Measurements from ENCODE around the gene TMPRSS6. TPM values are rescaled to one million over a fixed set of nuclear protein-coding genes. Genes with fewer than 3 reads are reported as not detected.

TMPRSS6 gene
- total RNA-seq, 4 donors from 2014 or later: not detected

DNA sequence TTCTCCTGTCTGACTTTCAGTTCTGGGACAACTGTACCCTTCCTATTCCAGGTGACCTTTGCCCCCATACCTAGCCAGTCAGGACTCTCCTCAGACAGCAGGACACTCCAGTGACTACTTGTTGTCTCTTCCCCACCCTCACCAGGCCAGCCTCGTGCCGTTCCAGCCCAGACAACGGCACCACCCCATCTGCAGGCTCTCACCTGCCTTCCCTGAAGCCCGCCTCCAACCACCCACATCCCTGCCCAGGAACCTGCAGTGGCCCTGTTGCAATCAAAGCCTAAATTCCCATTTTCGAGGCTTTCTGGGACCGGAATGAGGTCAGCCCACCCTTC lies 36.5 kb upstream of the TMPRSS6 start:
- H3K36me3 ChIP-seq: no peaks in the 10 kb centered on the region
- H3K4me1 ChIP-seq: no peaks in the 10 kb centered on the region
- no peak overlapping the region for H3K4me3 ChIP-seq
- intact Hi-C loops (cut with DNase I): no loop called here
- no peak for DNase-seq (ENCODE audit: extremely low spot score)
- peaks cover 0 to 82% (median 0%) of the 10 kb centered on the region in 4 donors for H3K27me3 ChIP-seq
- H3K27ac ChIP-seq (replicated peaks in 1 of 4): no peak overlapping the region
- H3K9me3 ChIP-seq: no peaks in the 10 kb centered on the region
- TF ChIP-seq POLR2AphosphoS5 (IDR thresholded peaks at IDR 0.05) (no peak), POLR2A (IDR thresholded peaks at IDR 0.05; ENCODE audit: low read depth) (no peak), EP300 (IDR thresholded peaks at IDR 0.05) (no peak)
- TF ChIP-seq, protein P1, sequence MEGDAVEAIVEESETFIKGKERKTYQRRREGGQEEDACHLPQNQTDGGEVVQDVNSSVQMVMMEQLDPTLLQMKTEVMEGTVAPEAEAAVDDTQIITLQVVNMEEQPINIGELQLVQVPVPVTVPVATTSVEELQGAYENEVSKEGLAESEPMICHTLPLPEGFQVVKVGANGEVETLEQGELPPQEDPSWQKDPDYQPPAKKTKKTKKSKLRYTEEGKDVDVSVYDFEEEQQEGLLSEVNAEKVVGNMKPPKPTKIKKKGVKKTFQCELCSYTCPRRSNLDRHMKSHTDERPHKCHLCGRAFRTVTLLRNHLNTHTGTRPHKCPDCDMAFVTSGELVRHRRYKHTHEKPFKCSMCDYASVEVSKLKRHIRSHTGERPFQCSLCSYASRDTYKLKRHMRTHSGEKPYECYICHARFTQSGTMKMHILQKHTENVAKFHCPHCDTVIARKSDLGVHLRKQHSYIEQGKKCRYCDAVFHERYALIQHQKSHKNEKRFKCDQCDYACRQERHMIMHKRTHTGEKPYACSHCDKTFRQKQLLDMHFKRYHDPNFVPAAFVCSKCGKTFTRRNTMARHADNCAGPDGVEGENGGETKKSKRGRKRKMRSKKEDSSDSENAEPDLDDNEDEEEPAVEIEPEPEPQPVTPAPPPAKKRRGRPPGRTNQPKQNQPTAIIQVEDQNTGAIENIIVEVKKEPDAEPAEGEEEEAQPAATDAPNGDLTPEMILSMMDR (IDR thresholded peaks at IDR 0.05): no peak
- 65% methylated on average over 6 of the region's 6 CpGs for WGBS

DNA sequence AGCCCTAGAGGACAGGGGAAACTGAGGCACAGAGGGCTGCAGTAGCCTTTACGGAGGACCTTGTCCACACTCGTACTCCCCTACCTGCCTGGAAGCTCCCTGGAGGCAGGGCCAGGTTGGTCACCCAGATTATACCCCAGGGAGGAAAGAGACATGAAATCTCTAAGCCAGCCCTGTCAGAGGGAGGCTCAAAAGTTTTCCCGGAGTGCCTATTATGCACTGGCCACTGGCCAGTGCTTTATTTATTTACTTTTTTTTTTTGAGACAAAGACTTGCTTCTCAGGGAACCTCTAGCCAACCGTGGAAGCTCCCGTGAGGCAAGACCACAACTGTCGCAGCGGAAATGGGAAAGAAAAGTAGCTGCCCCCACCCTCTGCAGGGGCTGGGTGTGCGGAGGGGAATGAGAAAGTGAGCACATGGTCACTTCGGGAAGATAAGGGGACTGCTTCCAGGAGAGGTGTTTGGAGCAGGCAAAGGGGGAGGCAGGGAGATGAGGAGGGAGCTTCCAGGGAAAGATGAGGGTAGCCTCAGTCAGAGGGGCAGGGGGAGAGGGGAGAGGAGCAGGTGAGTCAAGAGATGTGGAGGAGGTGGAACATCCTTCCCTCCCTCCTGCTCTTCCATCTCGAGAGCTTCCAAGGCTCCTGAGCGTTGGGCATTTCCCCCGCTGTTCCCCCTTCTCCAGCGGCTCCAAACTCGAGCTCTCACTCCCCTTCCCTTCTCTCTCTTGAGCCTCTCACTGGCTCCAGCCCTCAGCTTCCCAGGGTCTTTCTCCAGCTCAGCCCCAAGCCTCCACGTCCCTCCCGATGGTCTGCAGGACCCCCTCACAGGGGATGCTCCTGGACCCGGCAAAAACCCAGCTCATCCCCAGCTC lies 35.9 kb upstream of the TMPRSS6 start:
- Histone ChIP-seq H3K27ac (replicated peaks in 1 of 4) (no peak overlapping the region), H3K4me3 (no peak overlapping the region), H3K36me3 (no peaks in the 10 kb centered on the region), H3K9me3 (no peaks in the 10 kb centered on the region), H3K4me1 (no peaks in the 10 kb centered on the region), H3K27me3 (peaks cover 0 to 88% (median 0%) of the 10 kb centered on the region in 4 donors)
- WGBS: 35% methylated on average over 16 of the region's 17 CpGs
- TF ChIP-seq POLR2A (IDR thresholded peaks at IDR 0.05; ENCODE audit: low read depth): no peak
- no peak for TF ChIP-seq POLR2AphosphoS5 (IDR thresholded peaks at IDR 0.05)
- intact Hi-C loops (cut with DNase I): no loop called here
- no peak for DNase-seq (ENCODE audit: extremely low spot score)

DNA sequence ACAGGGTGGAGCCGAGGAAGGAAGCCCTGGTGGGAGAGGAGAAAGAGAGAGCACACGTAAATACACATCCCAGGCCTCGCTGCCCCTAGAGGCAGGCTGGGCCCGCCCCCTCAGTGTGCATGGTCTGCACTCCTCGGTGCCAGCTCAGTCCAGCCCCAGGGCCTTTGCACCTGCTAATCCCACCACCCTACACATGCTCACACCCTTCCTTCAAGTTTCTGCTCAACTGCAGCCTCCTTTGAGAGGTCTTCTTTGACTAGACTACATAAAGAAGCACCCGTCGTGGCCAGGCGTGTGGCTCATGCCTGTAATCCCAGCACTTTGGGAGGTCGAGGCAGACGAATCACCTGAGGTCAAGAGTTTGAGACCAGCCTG lies 34.7 kb upstream of the TMPRSS6 start:
- Histone ChIP-seq H3K4me3 (no peak overlapping the region), H3K27ac (replicated peaks in 1 of 4) (no peak overlapping the region), H3K9me3 (no peaks in the 10 kb centered on the region), H3K27me3 (peaks cover 0 to 82% (median 0%) of the 10 kb centered on the region in 4 donors), H3K36me3 (no peaks in the 10 kb centered on the region), H3K4me1 (no peaks in the 10 kb centered on the region)
- no peak for DNase-seq (ENCODE audit: extremely low spot score)
- TF ChIP-seq EP300 (IDR thresholded peaks at IDR 0.05): no peak
- TF ChIP-seq, protein P1 (IDR thresholded peaks at IDR 0.05): no peak
- TF ChIP-seq POLR2AphosphoS5 (IDR thresholded peaks at IDR 0.05): no peak
- intact Hi-C loops (cut with DNase I): no loop called here
- 86% methylated on average over 10 of the region's 10 CpGs for WGBS

DNA sequence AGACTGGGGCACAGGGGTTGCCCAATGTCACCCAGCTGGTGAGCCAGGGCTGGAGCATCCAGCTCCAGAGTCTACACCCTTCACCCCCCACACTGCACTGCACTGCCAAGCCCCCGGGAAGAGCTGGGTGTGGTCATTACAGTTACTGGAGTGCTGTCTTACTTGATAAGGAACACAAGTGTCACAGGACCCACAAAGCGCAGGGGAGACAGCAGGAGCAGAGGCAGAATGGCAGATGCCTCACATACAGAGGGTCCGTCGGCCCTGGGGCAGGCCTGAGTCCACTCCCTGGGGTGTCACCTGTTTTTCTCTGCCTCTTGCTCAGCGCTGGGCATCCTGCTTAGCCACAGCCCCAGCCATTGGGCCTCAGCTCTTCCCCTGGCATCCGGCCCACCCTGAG lies 32.5 kb upstream of the TMPRSS6 start:
- DNase-seq (ENCODE audit: extremely low spot score): no peak
- Histone ChIP-seq H3K4me3 (no peak overlapping the region), H3K9me3 (no peaks in the 10 kb centered on the region), H3K4me1 (no peaks in the 10 kb centered on the region), H3K27ac (replicated peaks in 1 of 4) (no peak overlapping the region), H3K36me3 (no peaks in the 10 kb centered on the region), H3K27me3 (peaks cover 0 to 60% (median 0%) of the 10 kb centered on the region in 4 donors)
- 37% methylated on average over 2 of the region's 6 CpGs for WGBS
- intact Hi-C loops (cut with DNase I): no loop called here
- TF ChIP-seq POLR2AphosphoS5 (IDR thresholded peaks at IDR 0.05): no peak
- TF ChIP-seq, protein P1 (IDR thresholded peaks at IDR 0.05): no peak
- TF ChIP-seq EP300 (IDR thresholded peaks at IDR 0.05): no peak
- TF ChIP-seq POLR2A (IDR thresholded peaks at IDR 0.05; ENCODE audit: low read depth): no peak

DNA sequence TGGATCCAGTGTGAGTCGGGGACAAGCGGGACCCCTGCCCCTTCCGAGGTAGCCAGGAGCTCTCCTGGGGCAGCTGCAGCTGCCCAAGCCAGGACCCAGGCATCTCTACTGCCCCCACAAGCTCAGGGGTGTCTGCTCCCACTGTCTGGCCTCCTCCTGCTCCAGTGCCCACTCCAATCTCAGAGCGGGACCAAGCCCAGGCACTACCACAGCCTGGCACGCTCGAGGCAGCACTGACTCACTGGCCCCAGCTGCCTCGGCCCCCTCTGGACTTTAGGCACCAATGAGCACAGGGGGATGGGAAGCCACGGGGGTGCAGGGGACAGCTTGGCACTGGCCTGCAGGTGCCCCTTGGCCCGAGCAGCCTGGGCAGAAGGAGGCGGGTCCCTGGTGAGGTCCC lies 32.0 kb upstream of the TMPRSS6 start:
- no peaks in the 10 kb centered on the region for H3K36me3 ChIP-seq
- H3K4me3 ChIP-seq: no peak overlapping the region
- no peaks in the 10 kb centered on the region for H3K9me3 ChIP-seq
- 87% methylated on average over 4 of the region's 10 CpGs for WGBS
- H3K27ac ChIP-seq (replicated peaks in 1 of 4): no peak overlapping the region
- TF ChIP-seq POLR2AphosphoS5 (IDR thresholded peaks at IDR 0.05) (no peak), POLR2A (IDR thresholded peaks at IDR 0.05; ENCODE audit: low read depth) (no peak), EP300 (IDR thresholded peaks at IDR 0.05) (no peak)
- TF ChIP-seq, protein P1 (IDR thresholded peaks at IDR 0.05): no peak
- intact Hi-C loops (cut with DNase I): no loop called here
- H3K4me1 ChIP-seq: no peaks in the 10 kb centered on the region
- DNase-seq (ENCODE audit: extremely low spot score): no peak
- peaks cover 0 to 58% (median 0%) of the 10 kb centered on the region in 4 donors for H3K27me3 ChIP-seq

Measured in esophagus muscularis mucosa (tissue), 4 donors.